Endodermal cell (in vitro differentiated cells): ENCODE results near the gene ZNF860. TPM values are rescaled to one million over a fixed set of nuclear protein-coding genes. Genes with fewer than 3 reads are reported as not detected.

Experiments used
- DNase-seq: peaks from one replicate; pipeline ENCODE4 v3.0.0-alpha.2; 2017
- H3K27ac ChIP-seq: 2 replicates; pipeline ENCODE4 v1.5.1; 2013; ENCODE audit warnings: mild to moderate bottlenecking, low read depth, low read length, moderate library complexity
- H3K27me3 ChIP-seq: 2 replicates; pipeline ENCODE4 v1.6.1; 2013; ENCODE audit warnings: mild to moderate bottlenecking, low read length, moderate library complexity; ENCODE audit not compliant: insufficient read depth, control insufficient read depth, poor library complexity, severe bottlenecking
- H3K36me3 ChIP-seq: 2 replicates; pipeline ENCODE4 v1.7.0; 2013; ENCODE audit warnings: mild to moderate bottlenecking, low read length, moderate library complexity; ENCODE audit not compliant: control insufficient read depth, insufficient read depth
- H3K4me1 ChIP-seq: one replicate; pipeline ENCODE4 v1.7.0; 2013; ENCODE audit warnings: low read length; ENCODE audit not compliant: control insufficient read depth, insufficient read depth
- H3K4me3 ChIP-seq: 2 replicates; pipeline ENCODE4 v1.5.1; 2013; ENCODE audit warnings: mild to moderate bottlenecking, low read length, moderate library complexity
- H3K9ac ChIP-seq: 2 replicates; pipeline ENCODE4 v1.6.1; 2013; ENCODE audit warnings: mild to moderate bottlenecking, low read length, moderate library complexity; ENCODE audit not compliant: poor library complexity, severe bottlenecking; ENCODE audit errors: extremely low read depth
- H3K9me3 ChIP-seq: 2 replicates; pipeline ENCODE4 v1.6.1; 2013; ENCODE audit warnings: mild to moderate bottlenecking, low read length, moderate library complexity; ENCODE audit not compliant: control insufficient read depth
- H3K27ac Mint-ChIP-seq: 2 replicates; pipeline ENCODE4 v1.8.0; 2020; ENCODE audit warnings: mixed read lengths
- H3K27me3 Mint-ChIP-seq: 2 replicates; pipeline ENCODE4 v1.8.0; 2021; ENCODE audit warnings: mild to moderate bottlenecking, mixed read lengths; ENCODE audit not compliant: insufficient read depth
- H3K36me3 Mint-ChIP-seq: 2 replicates; pipeline ENCODE4 v1.8.0; 2020; ENCODE audit warnings: low read depth, mixed read lengths
- H3K4me1 Mint-ChIP-seq: 2 replicates; pipeline ENCODE4 v1.8.0; 2020; ENCODE audit warnings: mixed read lengths
- H3K4me3 Mint-ChIP-seq: 2 replicates; pipeline ENCODE4 v1.8.0; 2020; ENCODE audit warnings: mild to moderate bottlenecking, moderate library complexity, mixed read lengths
- H3K9me3 Mint-ChIP-seq: 2 replicates; pipeline ENCODE4 v1.8.0; 2020; ENCODE audit warnings: mild to moderate bottlenecking, mixed read lengths
- WGBS, 2 experiments: methylation state at CpG; one replicate each; pipeline versions ENCODE4 v1.1.5 to v1.1.7; 2013; ENCODE audit warnings: missing lambda C conversion rate in 2 of 2, mixed read lengths in 1 of 2; ENCODE audit not compliant: insufficient coverage in 1 of 2, insufficient read length in 1 of 2; 5-methylcytosine and 5-hydroxymethylcytosine counted together
- total RNA-seq, 2 donors: library from RNA; stranded (reverse); fragmentation: NEBNext Ultra II Directional in 1 of 2; extraction: Animal tissue kit (Norgen Biotek cat#: 25700) in 1 of 2; gene quantifications; 2 replicates in 1 of 2; 3 replicates in 1 of 2; pipeline ENCODE4 v1.2.1, GENCODE V29; 2021
- TF ChIP-seq, protein P1 (sequence below): fragments of 200-600 bp; sonication (generic); conservative IDR thresholded peaks from 2 replicates; pipeline ENCODE4 v1.5.0; 2021; ENCODE audit warnings: antibody characterized with exemption, mild to moderate bottlenecking

The ZNF860 gene
- total RNA-seq, 2 donors from 2014 or later = 0.49 to 1.8 TPM

DNA sequence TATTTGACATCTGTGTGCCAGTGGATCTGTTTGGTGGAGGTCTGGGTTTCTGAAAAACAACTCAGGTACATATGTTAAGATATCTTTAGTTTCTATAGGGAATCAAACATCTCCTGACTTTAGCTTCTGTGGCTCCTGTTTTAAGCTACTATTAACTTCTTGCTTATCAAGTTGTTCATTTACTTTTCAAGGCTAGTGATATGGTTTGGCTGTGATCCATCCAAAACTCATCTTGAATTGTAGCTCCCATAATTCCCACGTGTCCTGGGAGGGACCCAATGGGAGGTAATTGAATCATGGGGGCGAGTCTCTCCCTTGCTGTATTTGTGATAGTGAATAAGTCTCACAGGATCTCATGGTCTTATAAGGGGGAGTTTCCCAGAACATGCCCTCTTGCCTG, 41.4 kb downstream of the ZNF860 start:
- H3K9ac ChIP-seq = no peak overlapping the region
- no peak overlapping the region for H3K27ac ChIP-seq
- no peaks in the 10 kb centered on the region for H3K4me1 ChIP-seq
- Mint-ChIP-seq H3K4me3 (no peak overlapping the region), H3K27me3 (no peaks in the 10 kb centered on the region), H3K27ac (no peak overlapping the region), H3K9me3 (no peaks in the 10 kb centered on the region), H3K4me1 (no peaks in the 10 kb centered on the region), H3K36me3 (no peaks in the 10 kb centered on the region)
- 94% methylated on average over 2 of the region's 2 CpGs; no CpG with 5 or more reads in 1 of the 2 experiments for WGBS, 2 experiments
- H3K4me3 ChIP-seq = no peak overlapping the region
- no peaks in the 10 kb centered on the region for H3K36me3 ChIP-seq
- TF ChIP-seq, protein P1, sequence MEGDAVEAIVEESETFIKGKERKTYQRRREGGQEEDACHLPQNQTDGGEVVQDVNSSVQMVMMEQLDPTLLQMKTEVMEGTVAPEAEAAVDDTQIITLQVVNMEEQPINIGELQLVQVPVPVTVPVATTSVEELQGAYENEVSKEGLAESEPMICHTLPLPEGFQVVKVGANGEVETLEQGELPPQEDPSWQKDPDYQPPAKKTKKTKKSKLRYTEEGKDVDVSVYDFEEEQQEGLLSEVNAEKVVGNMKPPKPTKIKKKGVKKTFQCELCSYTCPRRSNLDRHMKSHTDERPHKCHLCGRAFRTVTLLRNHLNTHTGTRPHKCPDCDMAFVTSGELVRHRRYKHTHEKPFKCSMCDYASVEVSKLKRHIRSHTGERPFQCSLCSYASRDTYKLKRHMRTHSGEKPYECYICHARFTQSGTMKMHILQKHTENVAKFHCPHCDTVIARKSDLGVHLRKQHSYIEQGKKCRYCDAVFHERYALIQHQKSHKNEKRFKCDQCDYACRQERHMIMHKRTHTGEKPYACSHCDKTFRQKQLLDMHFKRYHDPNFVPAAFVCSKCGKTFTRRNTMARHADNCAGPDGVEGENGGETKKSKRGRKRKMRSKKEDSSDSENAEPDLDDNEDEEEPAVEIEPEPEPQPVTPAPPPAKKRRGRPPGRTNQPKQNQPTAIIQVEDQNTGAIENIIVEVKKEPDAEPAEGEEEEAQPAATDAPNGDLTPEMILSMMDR = no peak
- no peaks in the 10 kb centered on the region for H3K27me3 ChIP-seq
- no peaks in the 10 kb centered on the region for H3K9me3 ChIP-seq
- DNase-seq = no peak

DNA sequence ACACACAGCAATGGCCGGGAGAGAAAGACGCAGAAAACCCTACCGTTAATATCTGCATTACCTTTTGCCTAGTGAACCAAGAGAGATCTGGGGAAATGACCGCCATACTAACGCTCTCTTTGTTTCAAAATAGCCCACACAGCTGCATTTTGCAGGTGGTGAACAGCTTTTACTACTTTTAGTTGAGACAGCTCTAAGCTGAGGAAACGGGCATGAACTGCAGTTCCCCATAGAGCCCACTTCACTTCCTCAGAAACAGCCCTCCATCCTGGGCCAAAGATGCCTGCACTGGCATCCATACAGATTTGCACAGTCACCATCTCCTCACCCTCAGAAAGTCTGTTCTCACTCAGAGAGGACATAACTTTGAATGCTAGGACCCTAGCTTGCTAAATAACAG, 45.0 kb downstream of the ZNF860 start:
- whole genome bisulfite sequencing, 2 experiments = 91 to 95% methylated on average over 5 to 6 of the region's 6 CpGs
- H3K9me3 ChIP-seq = no peaks in the 10 kb centered on the region
- no peaks in the 10 kb centered on the region for H3K4me1 Mint-ChIP-seq
- no peak overlapping the region for H3K4me3 Mint-ChIP-seq
- H3K27me3 Mint-ChIP-seq = no peaks in the 10 kb centered on the region
- DNase-seq = no peak
- no peak overlapping the region for H3K4me3 ChIP-seq
- H3K9me3 Mint-ChIP-seq = no peaks in the 10 kb centered on the region
- TF ChIP-seq, protein P1 = no peak
- H3K9ac ChIP-seq = no peak overlapping the region
- no peak overlapping the region for H3K27ac ChIP-seq
- H3K36me3 ChIP-seq = no peaks in the 10 kb centered on the region
- H3K36me3 Mint-ChIP-seq = no peaks in the 10 kb centered on the region
- H3K4me1 ChIP-seq = no peaks in the 10 kb centered on the region
- no peak overlapping the region for H3K27ac Mint-ChIP-seq
- H3K27me3 ChIP-seq = no peaks in the 10 kb centered on the region

DNA sequence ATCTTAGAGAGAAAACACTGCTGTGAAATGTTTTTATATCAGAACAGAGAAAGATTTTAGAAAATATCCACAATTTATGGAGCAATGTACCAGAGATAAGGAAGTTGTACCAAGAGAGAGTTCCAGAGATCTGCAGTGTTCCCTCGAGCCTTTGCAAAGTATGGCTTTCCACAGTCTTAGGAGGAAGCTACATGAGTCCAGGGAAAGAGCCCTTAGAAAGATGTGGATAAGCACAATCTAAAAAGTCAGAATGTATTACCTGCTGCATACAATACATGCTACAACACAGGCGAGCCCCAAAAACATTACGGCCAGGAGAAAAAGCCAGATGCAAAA, 56.4 kb downstream of the ZNF860 start:
- 90 to 100% methylated on average over 2 to 3 of the region's 3 CpGs for WGBS, 2 experiments
- Histone ChIP-seq H3K27me3 (no peaks in the 10 kb centered on the region), H3K4me3 (no peak overlapping the region), H3K9ac (no peak overlapping the region), H3K36me3 (no peaks in the 10 kb centered on the region), H3K27ac (no peak overlapping the region), H3K4me1 (no peaks in the 10 kb centered on the region), H3K9me3 (peaks cover 12% of the 10 kb centered on the region)
- Mint-ChIP-seq H3K27me3 (peaks cover 3% of the 10 kb centered on the region), H3K36me3 (peaks cover 9% of the 10 kb centered on the region), H3K4me1 (peaks cover 1% of the 10 kb centered on the region), H3K9me3 (peaks cover 24% of the 10 kb centered on the region), H3K4me3 (no peak overlapping the region), H3K27ac (no peak overlapping the region)
- DNase-seq = no peak
- TF ChIP-seq, protein P1 = no peak
